ENCODE data around the gene GABRQ.
"Not testable (repeated sequence)": the region's sequence is repeated elsewhere in the genome, so short reads cannot be mapped to it uniquely, and the experiment has no call there.

Gene GABRQ

DNA sequence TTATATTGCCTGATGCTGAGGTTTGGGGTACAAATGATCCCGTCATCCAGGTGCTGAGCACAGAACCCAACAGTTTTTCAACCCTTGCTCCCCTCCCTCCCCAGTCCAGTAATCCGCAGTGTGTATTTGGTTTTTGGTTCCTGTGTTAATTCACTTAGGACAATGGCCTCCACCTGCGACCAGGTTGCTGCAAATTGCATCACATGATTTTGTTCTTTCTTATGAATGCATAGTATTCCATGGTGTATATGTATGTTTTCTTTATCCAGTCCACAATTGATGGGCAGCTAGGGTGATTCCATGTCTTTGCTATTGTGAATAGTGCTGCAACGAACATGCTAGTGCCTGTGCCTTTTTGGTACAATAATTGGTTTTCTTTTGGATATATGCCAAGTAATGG is 25.4 kb downstream of the GABRQ start:
- DNase-seq = no peak

DNA sequence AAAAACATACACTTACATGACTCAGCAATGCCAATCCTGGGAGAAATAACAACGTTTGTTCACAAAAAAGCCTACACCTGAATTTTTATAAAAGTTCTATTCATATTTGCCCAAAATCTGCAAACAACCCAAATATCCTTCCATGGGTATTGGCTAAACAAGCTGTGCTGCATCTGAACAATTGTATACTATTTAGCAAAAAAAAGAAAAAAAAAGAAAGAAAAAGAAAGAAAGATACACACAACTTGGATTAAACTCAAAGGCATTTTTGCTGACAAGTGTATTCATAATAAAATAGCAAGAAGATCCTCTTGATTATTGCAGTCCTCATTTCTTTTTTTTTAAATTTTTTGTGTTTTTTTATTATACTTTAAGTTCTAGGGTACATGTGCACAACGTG is 36.4 kb downstream of the GABRQ start:
- no peak for DNase-seq

DNA sequence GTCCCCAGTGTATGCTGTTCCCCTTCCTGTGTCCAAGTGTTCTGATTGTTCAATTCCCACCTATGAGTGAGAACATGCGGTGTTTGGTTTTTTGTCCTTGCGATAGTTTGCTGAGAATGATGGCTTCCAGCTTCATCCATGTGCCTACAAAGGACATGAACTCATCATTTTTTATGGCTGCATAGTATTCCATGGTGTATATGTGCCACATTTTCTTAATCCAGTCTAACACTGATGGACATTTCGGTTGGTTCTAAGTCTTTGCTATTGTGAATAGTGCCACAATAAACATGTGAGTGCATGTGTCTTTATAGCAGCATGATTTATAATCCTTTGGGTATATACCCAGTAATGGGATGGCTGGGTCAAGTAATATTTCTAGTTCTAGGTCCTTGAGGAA is 37.0 kb downstream of the GABRQ start:
- DNase-seq = not testable (repeated sequence)

DNA sequence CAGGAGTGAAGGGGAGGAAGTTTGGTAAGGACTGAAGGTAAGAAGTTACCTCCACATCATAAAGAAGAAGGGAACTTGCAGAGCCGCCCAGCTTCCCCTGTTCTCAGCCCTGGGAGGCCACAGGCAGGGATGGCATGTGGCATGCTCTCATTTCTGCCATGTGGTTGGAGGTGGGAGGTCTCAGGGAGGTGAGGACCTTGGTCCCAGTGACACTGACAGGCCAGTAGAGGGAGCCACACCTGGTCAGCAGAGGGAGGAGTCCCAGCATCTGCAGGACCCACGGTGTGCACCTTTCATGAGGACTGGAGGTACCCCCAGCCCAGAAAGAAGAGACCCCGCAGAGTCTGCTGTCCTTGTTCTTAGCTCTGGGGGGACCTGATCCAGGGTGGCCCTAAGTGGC is 43.3 kb downstream of the GABRQ start:
- DNase-seq = not testable (repeated sequence)

DNA sequence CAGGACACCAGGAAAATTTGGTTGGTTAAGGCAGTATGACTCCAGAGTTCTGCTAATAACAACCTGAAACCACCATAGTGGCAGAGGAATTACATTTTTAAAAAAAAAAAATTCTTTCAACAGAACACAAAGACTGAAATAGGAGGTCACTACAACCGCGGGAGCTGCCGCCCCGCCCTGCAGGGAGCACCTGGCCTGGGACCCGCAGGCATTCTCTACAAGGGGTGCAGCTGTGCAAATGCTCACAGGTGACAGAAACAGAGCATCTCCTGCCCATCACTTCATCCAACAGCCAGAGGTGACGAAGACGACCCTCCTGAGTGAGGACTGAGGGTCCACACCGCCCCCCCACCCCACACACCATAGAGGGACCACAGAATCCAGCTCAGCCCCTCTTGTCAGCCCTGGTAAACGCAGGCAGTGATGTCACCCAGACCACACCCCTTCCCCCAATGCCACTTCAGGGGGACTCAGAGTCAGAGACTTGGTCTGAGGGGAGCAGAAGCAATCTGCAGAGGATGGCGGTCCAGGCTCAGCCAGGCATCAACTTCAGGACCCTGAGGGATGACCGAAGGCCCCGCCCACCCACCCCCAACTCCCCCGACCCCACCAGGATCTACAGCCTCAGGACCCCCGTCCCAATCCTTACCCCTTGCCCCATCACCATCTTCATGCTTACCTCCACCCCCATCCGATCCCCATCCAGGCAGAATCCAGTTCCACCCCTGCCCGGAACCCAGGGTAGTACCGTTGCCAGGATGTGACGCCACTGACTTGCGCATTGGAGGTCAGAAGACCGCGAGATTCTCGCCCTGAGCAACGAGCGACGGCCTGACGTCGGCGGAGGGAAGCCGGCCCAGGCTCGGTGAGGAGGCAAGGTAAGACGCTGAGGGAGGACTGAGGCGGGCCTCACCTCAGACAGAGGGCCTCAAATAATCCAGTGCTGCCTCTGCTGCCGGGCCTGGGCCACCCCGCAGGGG is 60.5 kb downstream of the GABRQ start, which contains the start of gene MAGEA3:
MAGEA3 (plus strand) TSS at position 843 of the 980 bp plus-strand sequence. CDS start 2,039 bp downstream, outside the sequence.
- not testable (repeated sequence) for DNase-seq

DNA sequence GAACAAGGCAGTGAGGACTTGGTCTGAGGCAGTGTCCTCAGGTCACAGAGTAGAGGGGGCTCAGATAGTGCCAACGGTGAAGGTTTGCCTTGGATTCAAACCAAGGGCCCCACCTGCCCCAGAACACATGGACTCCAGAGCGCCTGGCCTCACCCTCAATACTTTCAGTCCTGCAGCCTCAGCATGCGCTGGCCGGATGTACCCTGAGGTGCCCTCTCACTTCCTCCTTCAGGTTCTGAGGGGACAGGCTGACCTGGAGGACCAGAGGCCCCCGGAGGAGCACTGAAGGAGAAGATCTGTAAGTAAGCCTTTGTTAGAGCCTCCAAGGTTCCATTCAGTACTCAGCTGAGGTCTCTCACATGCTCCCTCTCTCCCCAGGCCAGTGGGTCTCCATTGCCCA is 62.7 kb downstream of the GABRQ start:
- DNase-seq = not testable (repeated sequence)

DNA sequence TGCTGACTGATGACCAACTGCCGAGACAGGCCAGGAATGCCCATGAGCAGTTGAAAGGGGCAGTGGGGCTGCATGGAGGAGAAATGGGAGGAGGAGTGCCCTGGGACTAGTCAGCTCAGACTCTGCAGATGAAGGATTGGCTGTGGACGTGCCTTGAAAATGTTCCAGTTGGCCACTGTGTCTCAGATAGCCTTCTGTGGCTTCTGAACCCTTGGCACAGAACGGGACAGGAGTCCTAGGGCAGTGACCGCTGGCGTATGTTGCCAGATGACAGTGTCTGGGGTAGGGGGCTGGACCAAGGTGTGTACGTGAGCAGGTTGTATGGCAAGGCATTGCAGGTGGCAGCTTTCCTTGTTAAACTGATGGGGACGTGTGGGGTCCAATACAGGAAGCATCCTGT is 68.8 kb downstream of the GABRQ start:
- not testable (repeated sequence) for DNase-seq
